HG03196 (cell line): Measurements from ENCODE around the gene AUTS2.

Source experiments
- ATAC-seq: cut with Tn5 transposase; IDR thresholded peaks from one replicate; pipeline ENCODE4 v1.9.1; 2021; ENCODE audit not compliant: unreplicated experiment

The AUTS2 gene

DNA sequence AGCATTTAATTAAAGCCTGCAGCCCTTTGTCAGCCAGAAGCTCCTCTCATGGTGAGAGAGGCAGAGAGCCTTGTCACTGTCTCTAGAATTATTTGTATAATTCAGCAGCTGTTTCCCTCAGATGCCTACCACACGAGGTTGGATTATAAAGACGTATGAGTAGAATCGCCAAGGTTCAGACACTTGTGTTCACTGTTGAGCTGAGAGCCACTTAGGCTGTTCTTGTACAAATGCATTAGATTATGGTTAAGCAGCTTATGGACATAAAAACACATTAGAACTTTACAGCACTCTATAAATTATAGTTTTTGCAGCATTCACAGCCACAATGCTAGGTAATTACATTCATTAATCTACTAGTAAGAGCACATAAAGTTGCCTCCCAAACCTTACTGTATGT, 282.6 kb downstream of the AUTS2 start:
- ATAC-seq = no peak

DNA sequence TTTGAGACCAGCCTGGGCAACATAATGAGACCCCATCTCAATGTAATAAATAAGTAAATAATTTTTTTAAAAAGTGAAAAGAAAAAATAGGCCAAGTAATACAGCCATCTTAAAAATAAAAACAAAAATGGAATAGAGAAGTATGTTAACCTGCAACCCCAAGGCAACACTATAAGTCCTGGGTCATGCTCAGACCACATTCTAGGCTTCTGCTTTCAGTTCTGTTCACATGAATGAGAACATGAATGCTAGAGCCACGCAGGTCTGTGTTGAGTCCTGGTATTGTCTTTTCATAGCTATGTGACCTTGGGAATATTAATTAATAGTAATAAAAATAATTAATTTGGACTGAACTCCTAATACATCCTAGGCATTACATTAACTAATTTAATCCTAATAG, 284.0 kb downstream of the AUTS2 start:
- ATAC-seq = peak; percentile 54

DNA sequence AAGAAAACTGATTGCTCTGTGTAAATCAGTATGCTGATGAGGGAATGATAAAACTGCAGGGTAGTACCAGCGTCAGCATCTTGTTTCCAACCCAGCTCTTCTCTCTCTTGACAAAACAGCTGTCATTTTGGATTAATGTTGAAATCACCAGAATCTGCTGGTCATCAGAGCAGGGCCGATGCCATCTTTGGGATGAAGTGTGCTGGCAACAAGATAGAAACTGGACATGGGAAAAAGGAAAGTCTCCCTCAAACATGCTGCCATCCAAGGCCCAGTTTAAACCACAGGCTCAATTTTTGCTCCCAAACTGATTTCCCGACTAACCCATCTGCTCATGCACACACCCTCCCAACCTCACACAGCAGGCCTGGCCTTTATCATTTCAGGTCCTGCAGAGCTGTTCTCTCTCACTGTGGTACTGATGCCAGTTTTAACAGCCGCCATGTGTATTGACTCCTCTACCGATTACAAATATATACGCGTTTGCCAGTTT, 285.2 kb downstream of the AUTS2 start:
- no peak for ATAC-seq

DNA sequence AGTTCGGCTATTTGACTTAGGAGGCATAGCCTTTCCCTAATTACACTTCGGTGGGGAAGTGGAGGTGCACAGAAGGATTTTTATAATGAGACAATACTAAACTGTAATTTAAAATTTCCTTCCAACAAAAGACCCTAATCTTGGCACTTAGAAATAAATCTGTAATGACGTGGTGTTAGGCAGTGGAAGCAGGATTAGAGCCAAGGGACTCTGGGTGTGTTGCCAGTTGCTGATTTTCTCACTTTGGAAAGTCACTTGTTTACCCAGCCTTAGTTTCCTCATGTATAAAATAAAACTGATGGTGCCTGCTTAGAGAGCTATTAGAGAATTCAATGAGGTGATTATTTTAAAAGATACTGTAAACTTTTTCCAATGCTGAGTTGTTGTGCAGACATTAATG, 287.2 kb downstream of the AUTS2 start:
- ATAC-seq = no peak

DNA sequence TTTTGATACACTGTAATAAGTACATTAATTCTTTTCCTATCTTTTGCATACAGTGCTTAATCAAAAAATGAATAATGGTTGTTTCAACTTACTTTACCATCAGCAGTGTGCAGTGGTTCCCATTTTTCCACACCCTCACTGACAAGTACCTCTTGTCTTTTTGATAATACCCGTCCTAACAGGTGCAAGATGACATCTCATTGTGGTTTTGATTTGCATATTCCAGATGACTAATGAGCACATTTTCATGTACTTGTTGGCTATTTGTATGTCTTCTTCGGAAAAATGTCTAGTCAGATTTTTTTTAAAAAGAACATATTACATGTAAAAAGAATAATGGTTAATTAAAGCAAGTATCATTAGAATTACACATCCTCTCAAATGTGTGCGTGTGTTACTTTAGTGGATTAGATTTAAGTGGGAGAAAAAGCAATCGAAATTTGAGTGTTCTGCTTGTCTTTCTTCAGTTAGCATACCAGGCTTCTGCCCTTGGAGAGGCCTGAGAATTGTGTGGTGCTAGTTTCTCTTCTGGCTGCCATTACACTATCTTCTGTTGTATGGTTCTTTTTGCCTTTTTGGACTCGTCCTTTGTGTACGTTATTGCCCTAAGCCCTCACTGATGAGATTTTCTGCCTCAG, 291.2 kb downstream of the AUTS2 start:
- ATAC-seq = no peak

DNA sequence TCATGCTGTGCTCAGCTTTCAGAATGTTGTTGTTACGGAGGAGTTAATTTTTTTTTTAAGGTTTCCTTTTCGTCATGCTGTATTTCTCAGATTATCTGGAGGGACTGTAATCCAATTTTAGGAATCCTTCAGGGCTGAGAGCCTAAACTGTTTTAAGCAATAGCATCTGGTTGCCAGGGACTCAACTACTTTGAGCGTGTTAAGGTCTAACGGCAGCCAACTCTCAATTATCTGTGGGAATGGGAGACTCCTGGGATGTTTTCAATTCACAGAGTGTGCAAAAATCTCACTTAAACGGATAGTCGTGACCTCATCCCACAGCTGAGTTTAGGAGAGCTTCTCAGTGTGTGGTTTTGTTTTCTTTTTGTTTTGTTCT, 291.7 kb downstream of the AUTS2 start:
- ATAC-seq = no peak

DNA sequence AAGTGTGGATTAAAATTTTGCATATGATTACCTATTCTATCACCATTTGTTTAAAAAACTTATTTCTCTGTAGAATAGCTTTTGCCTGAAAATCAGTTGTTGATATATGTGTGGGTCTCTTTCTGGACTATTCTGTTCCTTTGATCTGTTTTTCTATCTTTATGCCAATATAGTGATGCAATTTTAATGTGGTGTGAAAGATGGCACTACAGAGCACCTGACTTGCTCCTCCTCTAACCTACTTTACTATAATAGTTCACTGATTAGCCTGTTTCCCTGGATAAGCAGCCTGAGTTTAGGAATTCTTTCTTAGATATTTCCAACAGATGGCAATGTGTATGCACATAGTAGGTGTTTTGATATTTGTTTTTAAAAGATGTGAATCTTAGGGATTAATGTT, 294.5 kb downstream of the AUTS2 start:
- ATAC-seq = no peak

DNA sequence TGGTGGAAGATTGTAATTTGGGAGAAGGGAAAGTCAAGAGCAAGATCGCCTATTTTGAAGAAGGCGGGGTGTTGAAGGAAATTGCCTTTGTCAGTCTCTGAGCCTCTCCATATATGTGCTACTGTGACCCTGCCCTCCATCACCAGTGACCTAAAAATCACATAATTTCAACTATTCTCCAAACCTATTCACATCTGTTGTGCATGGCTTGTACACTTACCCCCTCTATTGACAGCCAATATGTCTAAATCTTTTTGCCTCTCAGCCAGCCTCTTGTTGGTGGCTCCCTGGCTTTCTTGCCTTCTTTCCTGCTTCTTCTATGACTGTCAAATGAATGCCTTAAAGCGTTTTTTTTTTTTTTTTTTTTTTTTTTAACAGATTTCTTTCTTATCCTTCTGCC, 295.6 kb downstream of the AUTS2 start:
- ATAC-seq = no peak

DNA sequence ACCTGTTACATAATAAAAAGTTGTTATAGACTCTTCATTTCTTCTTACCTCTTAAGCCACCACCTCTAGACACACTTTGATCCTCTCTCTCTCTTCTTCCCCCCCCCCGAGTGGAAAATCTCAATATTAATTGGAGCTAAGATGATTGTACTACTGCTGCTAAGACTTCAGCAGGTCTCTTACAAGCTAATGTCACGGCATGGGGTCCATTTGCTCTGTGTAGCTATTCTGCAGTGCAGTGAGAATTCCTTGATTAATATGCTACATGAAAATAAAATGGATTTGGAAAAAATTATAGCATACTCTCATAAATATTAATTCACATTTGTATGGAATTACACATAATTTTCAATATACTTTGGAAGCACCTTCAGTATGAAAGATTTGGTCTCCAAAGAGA, 297.2 kb downstream of the AUTS2 start:
- ATAC-seq = no peak

DNA sequence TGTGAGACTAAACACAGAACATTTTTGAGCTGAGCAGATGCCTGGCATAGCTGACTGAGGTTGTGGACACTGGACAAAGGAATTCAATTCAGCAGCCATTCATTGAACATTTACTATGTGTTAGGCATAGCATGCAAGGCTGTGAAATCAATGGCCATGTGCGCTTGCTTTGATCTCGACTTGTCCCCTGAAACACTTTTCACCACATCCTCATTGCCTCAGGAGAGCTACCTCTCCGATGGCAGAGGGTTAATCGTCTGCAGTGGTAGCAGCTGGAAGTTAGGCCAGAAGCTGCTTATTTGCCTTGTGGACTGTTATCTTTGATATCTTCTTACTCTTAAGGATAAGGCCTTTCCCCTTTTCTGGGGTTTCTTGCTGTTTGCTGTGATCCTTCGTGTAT, 297.8 kb downstream of the AUTS2 start:
- ATAC-seq = no peak

DNA sequence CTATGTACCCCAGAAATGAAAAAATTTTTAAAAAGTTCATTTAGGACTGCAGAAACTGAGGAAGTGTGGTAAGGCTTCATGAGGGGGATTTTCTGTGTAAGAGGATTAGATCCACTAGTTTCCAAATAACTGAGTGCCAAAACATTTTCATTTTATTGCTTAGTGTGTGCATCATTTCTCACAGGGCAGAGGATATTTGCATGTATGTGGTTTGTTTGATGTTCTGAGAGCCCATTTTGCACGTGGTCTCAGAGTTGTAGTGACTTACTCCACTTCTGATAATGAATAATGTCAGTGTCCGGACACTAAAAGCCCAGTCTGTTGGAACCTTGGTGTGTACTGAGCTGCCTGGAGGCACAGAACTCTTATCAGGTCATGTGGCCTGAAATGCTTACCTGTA, 299.9 kb downstream of the AUTS2 start:
- ATAC-seq = peak; percentile 74

DNA sequence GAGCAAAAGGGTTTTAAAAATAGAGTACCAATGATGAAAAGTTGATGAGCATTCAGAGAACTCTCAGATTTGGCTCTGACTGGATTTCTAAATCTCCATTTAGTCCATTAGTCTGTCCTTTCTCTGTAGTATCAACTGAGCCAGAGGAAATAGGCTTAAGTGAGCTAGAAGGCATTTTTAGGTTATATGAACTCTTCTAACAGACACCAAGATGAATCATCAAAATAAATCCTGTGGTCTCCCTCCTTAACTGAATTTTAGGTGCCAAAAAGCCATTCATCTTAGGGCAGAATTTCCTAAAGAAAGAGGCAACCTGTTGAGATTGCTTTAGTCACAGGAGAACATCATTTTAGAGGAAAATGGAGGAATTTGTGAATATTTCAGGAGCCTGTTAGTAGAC, 305.1 kb downstream of the AUTS2 start:
- no peak for ATAC-seq

DNA sequence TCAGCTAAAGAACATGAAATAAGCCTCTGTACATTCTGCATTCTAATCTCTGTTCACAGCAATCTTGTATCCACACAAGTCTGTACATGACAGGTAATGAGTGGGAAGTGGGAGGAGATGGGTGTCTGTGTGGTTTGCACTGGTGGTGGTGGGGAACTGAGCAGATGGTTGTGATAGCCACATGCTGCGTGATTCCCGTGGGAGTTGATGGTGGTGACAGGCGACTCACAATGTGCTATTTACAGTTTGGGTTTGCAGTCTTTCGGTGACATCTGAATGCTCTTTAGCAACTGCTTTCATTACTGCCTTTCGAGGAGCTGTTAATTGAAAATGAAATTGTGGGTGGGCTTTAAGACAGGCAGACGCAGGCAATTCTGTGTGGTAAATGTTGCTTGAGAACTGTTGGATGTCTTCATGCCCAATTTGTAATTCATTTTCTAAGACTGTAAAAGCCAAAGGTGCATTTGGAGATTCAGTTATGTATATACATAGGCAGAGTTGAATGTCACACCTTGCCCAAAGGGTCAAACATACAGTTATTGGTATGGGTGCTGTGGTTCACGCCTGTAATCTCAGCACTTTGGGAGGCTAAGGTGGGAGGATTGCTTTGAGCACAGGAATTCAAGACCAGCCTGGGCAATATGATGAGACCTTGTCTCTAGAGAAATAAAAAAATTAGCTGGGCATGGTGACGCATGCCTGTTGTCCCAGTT, 308.2 kb downstream of the AUTS2 start:
- peak; percentile 87 for ATAC-seq

DNA sequence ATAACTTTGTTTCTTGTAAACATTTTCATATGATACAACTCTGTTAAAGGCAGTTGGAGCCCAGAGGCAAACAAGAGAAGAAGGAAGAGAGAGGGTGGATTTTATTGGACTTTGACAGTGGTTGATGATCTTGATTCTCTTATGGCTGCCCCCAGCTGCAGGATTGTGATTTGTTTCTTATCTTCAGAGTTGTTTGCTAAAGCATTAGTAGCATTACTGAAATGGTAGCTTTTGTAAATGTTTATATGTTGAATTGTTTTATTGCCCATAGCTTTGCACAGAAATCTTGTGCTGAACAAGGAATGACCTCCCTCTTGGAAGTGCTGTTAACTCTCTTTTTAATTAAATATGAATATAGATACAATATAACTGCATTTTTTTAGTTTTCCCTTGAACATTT, 309.4 kb downstream of the AUTS2 start:
- no peak for ATAC-seq

DNA sequence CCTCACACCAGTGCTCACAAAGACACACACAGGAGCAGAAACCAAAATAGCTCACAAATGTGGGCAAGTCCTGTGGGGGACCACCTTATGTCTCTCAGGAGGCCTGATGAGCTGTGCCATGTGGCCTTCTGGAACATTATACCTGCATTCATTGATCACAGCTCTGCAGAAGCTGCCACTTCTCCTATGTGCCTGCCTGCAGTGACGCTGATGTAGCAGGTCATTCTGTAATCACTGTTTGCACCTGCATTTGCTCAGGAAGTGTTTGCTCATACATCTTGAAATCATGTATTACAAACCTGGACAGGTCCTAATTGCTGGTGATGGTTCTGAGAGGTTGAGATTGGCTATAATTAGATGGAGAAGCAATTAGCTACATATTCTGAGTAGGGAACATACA, 310.2 kb downstream of the AUTS2 start:
- ATAC-seq = no peak

DNA sequence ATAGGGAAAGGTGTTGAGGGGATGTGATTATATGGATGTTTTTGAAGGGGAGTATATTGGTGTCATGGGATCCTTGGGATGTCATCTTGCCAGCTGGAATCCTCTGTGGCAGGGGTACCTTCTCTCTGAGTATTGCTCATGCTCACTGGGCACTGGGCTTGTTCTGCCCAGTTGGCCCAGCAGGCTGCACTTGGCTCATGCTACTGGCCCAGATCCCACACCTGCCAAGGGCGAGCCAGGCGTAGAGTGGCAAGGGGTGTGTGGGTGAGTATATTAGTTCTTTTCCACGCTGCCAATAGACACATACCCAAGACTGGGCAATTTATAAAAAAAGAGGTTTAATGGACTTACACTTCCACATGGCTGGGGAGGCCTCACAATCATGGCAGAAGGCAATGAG, 311.9 kb downstream of the AUTS2 start:
- no peak for ATAC-seq

DNA sequence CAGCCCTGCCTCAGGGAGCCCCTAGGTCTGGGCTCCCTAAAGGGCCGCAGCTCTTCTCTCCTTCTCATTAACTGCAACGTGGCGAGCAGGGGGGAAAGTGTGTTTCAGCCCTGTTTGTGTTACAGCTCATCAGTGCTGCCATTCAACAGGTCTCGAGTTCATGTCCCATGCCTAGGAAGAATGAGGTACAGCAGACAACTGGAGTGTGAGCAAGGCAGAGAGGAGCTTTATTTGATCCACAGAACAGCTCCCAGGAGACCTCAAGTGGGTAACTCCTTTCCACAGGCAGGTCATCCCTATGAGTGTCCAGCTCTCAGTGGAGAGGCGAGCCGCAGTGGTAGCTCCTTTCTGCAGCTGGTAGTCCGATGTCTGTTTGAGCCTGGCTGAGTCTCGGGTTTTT, 313.1 kb downstream of the AUTS2 start:
- no peak for ATAC-seq

DNA sequence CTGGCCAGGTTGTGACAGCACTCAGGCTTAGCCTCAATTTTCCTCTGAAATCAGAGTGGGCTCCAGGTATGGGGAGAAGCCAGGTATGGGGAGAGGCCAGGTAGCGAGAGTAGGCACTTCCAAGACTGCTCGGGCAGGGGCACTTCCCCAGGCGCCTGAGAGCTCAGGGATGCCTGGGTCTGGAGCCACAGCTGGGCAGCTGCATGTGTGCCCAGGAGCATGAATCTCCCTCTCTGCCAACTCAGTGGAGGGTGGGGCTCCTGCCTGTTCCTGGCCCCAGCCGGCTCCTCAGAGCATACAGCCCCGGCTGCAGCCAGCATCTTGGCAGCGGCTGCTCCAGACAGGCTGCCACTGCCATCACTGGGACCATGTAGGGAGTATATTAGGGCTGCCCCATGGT, 313.9 kb downstream of the AUTS2 start:
- ATAC-seq = no peak

DNA sequence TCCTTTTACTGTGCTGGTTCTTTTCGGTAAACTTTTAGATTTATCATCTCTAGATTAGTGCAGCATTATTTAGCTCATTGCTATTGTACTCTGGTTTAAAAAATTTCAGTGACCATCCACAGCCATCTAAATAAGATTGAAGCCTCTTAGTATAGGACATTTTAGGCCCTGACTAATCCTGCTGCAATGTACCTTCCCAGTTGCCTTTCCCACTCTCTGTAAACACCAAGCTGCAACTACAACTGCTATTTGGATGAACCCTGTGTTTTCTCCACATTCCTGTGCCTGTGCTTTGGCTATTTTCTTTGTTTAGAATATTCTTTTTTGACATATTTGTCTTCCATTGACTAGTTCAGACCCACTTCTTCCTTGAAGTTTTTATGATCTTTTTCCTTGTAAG, 314.6 kb downstream of the AUTS2 start:
- no peak for ATAC-seq

DNA sequence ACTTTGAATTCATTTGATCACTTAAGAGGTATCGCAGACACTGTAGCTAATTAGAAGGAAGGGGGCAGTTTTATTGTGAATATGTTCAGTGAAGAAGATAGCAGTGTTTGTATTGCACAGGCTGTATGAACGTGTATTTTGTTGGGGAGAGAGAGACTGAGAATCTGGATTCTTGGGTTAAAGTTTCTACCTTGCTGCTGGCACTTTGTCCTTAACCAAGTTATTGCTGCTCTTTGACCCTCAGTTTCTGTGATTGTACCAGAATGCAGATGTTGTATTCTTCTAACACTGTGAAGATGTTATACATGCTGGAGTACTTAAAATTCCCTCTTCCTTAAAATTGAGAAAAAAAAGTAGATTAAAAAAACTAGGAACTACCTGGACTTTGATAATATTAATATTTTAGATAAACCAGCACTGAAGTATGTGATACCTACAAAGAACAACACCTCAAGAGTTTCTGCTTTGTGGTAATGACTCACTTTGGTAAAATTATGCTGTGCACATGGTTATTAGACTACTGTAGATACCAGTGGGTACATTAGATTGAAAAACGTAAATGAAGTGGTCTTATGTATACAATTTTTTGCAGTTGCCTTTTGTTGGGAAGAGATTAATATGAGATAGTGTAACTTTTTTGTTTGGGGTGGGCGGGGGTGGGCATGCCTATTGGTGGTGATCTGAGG, 321.3 kb downstream of the AUTS2 start:
- ATAC-seq = no peak

DNA sequence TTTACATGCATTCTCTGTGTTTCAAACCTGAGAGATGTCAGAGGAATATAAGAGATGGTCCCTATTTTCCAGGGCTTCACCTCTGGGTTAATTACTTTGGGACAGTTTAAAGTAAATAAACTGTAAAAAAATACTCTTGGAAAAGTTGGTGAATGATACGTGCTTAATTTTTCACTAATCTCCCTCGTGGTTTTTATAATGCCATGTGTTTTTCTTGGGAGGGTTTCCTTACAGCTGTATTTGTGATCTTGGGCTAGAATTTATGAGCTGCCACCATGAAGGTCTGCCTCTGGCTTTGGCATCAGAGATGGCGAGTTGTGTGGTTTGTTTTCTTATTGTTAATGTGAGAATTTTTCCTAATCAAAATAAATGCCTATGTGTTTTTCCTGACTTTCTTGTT, 322.5 kb downstream of the AUTS2 start:
- no peak for ATAC-seq

DNA sequence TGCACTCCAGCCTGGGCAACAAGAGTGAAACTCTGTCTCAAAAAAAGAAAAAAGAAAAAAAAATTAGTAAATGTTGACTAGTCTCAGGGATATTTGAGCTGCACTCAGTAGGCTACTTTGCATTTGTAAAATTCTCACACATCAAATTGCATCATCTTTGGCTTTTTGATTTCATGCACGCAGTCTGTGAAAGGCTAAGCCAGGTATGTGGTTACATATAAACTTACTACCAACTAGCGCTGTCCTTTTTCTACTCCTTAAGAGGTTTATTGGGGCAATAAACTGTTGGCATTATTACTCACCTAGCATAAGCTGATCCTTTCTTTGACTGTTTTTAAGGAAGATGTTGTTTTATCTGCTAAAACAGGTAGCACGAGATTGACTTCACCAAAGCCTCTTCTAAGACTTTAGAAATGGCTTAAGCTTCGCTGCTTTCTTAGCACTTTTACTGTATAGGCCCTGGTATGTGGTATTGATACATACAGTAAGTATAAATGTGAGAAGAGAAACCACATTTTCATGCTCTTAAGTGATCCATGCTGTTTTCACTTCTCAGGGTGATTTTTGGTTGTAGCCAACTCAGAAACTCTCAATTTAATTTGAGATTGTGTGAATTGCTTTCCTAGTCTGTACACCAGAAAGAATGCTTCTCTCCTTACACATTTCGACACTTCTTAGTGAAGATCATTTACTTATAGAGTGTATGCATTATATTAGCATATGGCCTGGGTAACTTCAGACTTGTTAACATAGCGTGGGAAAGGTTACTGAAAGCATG, 323.9 kb downstream of the AUTS2 start:
- peak; percentile 74 for ATAC-seq
